A549 (cell line): ENCODE data around the gene HDDC3. TPM values are rescaled to one million over a fixed set of nuclear protein-coding genes. Genes with fewer than 3 reads are reported as not detected.

Experiments
- ATAC-seq, 2 experiments: fragments of 200-7000 bp in 1 of 2; fragments of >200 bp in 1 of 2; cut with Nextera tagmentation in 1 of 2; cut with Tn5 transposase in 1 of 2; 3 replicates each; pipeline versions ENCODE4 v1.8.0 to v1.9.1; 2018 to 2020; ENCODE audit warnings: mild to moderate bottlenecking in 1 of 2, moderate library complexity in 1 of 2
- CTCF ChIA-PET: fragments of 300-600 bp; sonication (Branson Sonifier 250); formaldehyde crosslinking; extraction: SDS; loops from one replicate; lab custom pipeline; 2021; ENCODE audit warnings: antibody characterized with exemption, inconsistent platforms; lab: Yijun Ruan, JAX
- POLR2A ChIA-PET: fragments of 350-600 bp; formaldehyde crosslinking; extraction: SDS; loops from one replicate; lab custom pipeline; 2021; ENCODE audit warnings: antibody characterized with exemption, inconsistent platforms; lab: Yijun Ruan, JAX
- DNase-seq, 2 experiments: peaks; one replicate each; pipeline versions ENCODE4 v3.0.0 to v3.0.0-alpha.2; 2011 to 2016; ENCODE audit warnings: low read depth in 1 of 2, low spot score in 1 of 2
- FAIRE-seq: peaks from 2 replicates; lab custom pipeline; 2011; peaks lifted over from hg19 to GRCh38; lab: Jason Lieb, UNC
- H3K27ac ChIP-seq, 2 experiments: fragments of >200 bp; sonication (Bioruptor Twin); formaldehyde crosslinking; 3 replicates each; pipeline ENCODE4 v1.5.1; 2016 to 2017
- H3K4me1 ChIP-seq: fragments of >200 bp; sonication (Bioruptor Twin); formaldehyde crosslinking; 3 replicates; pipeline ENCODE4 v1.6.1; 2016
- H3K4me2 ChIP-seq: fragments of >200 bp; sonication (Bioruptor Twin); formaldehyde crosslinking; 3 replicates; pipeline ENCODE4 v1.6.1; 2016
- H3K4me3 ChIP-seq: fragments of >200 bp; sonication (Bioruptor Twin); formaldehyde crosslinking; 3 replicates; pipeline ENCODE4 v1.5.1; 2016
- H3K9me3 ChIP-seq: fragments of >200 bp; sonication (Bioruptor Twin); formaldehyde crosslinking; 3 replicates; pipeline ENCODE4 v1.6.1; 2016
- CHD4 ChIP-seq: fragments of 200-600 bp; sonication (generic); IDR thresholded peaks from 2 replicates; pipeline ENCODE4 v1.6.1; 2016; ENCODE audit warnings: antibody characterized with exemption, mild to moderate bottlenecking, borderline replicate concordance
- E2F6 ChIP-seq: IDR thresholded peaks from 2 replicates; pipeline ENCODE4 v1.6.1; 2012; ENCODE audit warnings: low read depth, borderline replicate concordance
- EHMT2 ChIP-seq: fragments of 200-600 bp; sonication (generic); IDR thresholded peaks from 2 replicates; pipeline ENCODE4 v1.6.1; 2016; ENCODE audit warnings: antibody characterized with exemption, low read depth, mild to moderate bottlenecking, moderate library complexity
- ESRRA ChIP-seq: fragments of 150-350 bp; IDR thresholded peaks from 2 replicates; pipeline ENCODE4 v1.6.1; 2014; ENCODE audit warnings: mild to moderate bottlenecking, low read length, borderline replicate concordance
- FOSB ChIP-seq: fragments of 250-450 bp; sonication (Bioruptor Pico); IDR thresholded peaks from 2 replicates; pipeline ENCODE4 v1.5.0; 2020; ENCODE audit warnings: mild to moderate bottlenecking, moderate library complexity
- GATA3 ChIP-seq: IDR thresholded peaks from 2 replicates; pipeline ENCODE4 v1.6.1; 2012; ENCODE audit warnings: borderline replicate concordance
- HDAC2 ChIP-seq: fragments of 200-600 bp; sonication (generic); IDR thresholded peaks from 2 replicates; pipeline ENCODE4 v1.6.1; 2016
- HMGXB4 ChIP-seq: fragments of 250-450 bp; sonication (Bioruptor Pico); IDR thresholded peaks from 2 replicates; pipeline ENCODE4 v1.5.0; 2021; ENCODE audit warnings: mild to moderate bottlenecking, moderate library complexity, borderline replicate concordance
- HOXB13 ChIP-seq: fragments of 250-450 bp; sonication (Bioruptor Pico); IDR thresholded peaks from 2 replicates; pipeline ENCODE4 v1.5.0; 2020; ENCODE audit warnings: low read depth, mild to moderate bottlenecking, moderate library complexity
- HOXB5 ChIP-seq: fragments of 250-450 bp; sonication (Bioruptor Pico); IDR thresholded peaks from 2 replicates; pipeline ENCODE4 v1.5.0; 2020; ENCODE audit warnings: mild to moderate bottlenecking, moderate library complexity
- JUN ChIP-seq, 2 experiments: fragments of >200 bp; sonication (Bioruptor Twin); formaldehyde crosslinking; IDR thresholded peaks; 2 replicates in 1 of 2; 3 replicates in 1 of 2; pipeline ENCODE4 v1.6.1; 2016 to 2017
- KDM1A ChIP-seq: fragments of 200-600 bp; sonication (generic); IDR thresholded peaks from 2 replicates; pipeline ENCODE4 v1.6.1; 2016; ENCODE audit warnings: low read depth, mild to moderate bottlenecking
- KDM5A ChIP-seq: fragments of 200-600 bp; sonication (generic); IDR thresholded peaks from 2 replicates; pipeline ENCODE4 v1.6.1; 2016; ENCODE audit warnings: antibody characterized with exemption, mild to moderate bottlenecking
- MAZ ChIP-seq: fragments of 150-350 bp; IDR thresholded peaks from 2 replicates; pipeline ENCODE4 v1.6.1; 2014; ENCODE audit warnings: antibody characterized with exemption, low read depth, low read length, borderline replicate concordance
- MYC ChIP-seq: IDR thresholded peaks from 2 replicates; pipeline ENCODE4 v1.6.1; 2012; ENCODE audit warnings: mild to moderate bottlenecking, inconsistent platforms, low read length, improper control_type of control experiment, borderline replicate concordance
- NFE2L2 ChIP-seq: fragments of 150-350 bp; conservative IDR thresholded peaks from 2 replicates; pipeline ENCODE4 v1.6.1; 2014; ENCODE audit warnings: low read length
- NPAS2 ChIP-seq: fragments of 250-450 bp; sonication (Bioruptor Pico); IDR thresholded peaks from 2 replicates; pipeline ENCODE4 v1.8.0; 2022; ENCODE audit warnings: mild to moderate bottlenecking, moderate library complexity, borderline replicate concordance
- NR3C1 ChIP-seq: fragments of >200 bp; sonication (Bioruptor Twin); formaldehyde crosslinking; IDR thresholded peaks from 3 replicates; pipeline ENCODE4 v1.6.1; 2017
- PBX3 ChIP-seq: IDR thresholded peaks from 2 replicates; pipeline ENCODE4 v1.6.1; 2012
- POLR2AphosphoS2 ChIP-seq: conservative IDR thresholded peaks from 2 replicates; pipeline ENCODE4 v1.6.1; 2012; ENCODE audit warnings: low read length, improper control_type of control experiment, inconsistent platforms
- RAD21 ChIP-seq, 2 experiments: fragments of >200 bp in 1 of 2; sonication (Bioruptor Twin) in 1 of 2; formaldehyde crosslinking in 1 of 2; IDR thresholded peaks in 1 of 2; conservative IDR thresholded peaks in 1 of 2; 2 replicates in 1 of 2; 3 replicates in 1 of 2; pipeline ENCODE4 v1.6.1; 2012 to 2018; ENCODE audit warnings: inconsistent platforms in 1 of 2
- RARB ChIP-seq: fragments of 250-450 bp; sonication (Bioruptor Pico); IDR thresholded peaks from 2 replicates; pipeline ENCODE4 v1.8.0; 2021; ENCODE audit warnings: mild to moderate bottlenecking, moderate library complexity
- RCOR1 ChIP-seq: fragments of 150-350 bp; IDR thresholded peaks from 2 replicates; pipeline ENCODE4 v1.6.1; 2014; ENCODE audit warnings: antibody characterized with exemption, low read length, low read depth
- SMC3 ChIP-seq: fragments of >200 bp; sonication (Bioruptor Twin); formaldehyde crosslinking; IDR thresholded peaks from 3 replicates; pipeline ENCODE4 v1.6.1; 2018; ENCODE audit warnings: inconsistent platforms
- SREBF2 ChIP-seq: fragments of 450-650 bp; IDR thresholded peaks from 2 replicates; pipeline ENCODE4 v1.6.1; 2014; ENCODE audit warnings: mild to moderate bottlenecking, moderate library complexity
- USF2 ChIP-seq: fragments of 450-650 bp; IDR thresholded peaks from 2 replicates; pipeline ENCODE4 v1.6.1; 2014; ENCODE audit warnings: antibody characterized with exemption
- ZC3H11A ChIP-seq: fragments of 450-650 bp; IDR thresholded peaks from 2 replicates; pipeline ENCODE4 v1.6.1; 2014; ENCODE audit warnings: antibody characterized with exemption, mild to moderate bottlenecking
- ZFP36 ChIP-seq: fragments of 450-650 bp; IDR thresholded peaks from 2 replicates; pipeline ENCODE4 v1.6.1; 2014; ENCODE audit warnings: borderline replicate concordance; ENCODE audit not compliant: partially characterized antibody
- ZSCAN20 ChIP-seq: fragments of 250-450 bp; sonication (Bioruptor Pico); IDR thresholded peaks from 2 replicates; pipeline ENCODE4 v1.8.0; 2022; ENCODE audit warnings: mild to moderate bottlenecking, moderate library complexity
- WGBS: methylation state at CpG from one replicate; pipeline ENCODE4 v1.1.6; 2017; ENCODE audit errors: missing lambda C conversion rate; 5-methylcytosine and 5-hydroxymethylcytosine counted together
- polyA plus RNA-seq, 4 experiments: library from polyadenylated mRNA; depleted of rRNA in 3 of 4; stranded (reverse); fragments of >200 nt; fragmentation: RNase III in 1 of 4; extraction: RNeasy Plus Mini Kit Qiagen cat#74134 plus additional on column Dnase treatment in 1 of 4; gene quantifications; 2 replicates in 3 of 4; 3 replicates in 1 of 4; pipeline ENCODE4 v1.2.3, GENCODE V29; 2011 to 2017

HDDC3 gene
- polyA plus RNA-seq, 2 of the 4 experiments (the other 2 are of a cell fraction) = 26.1 to 31.9 TPM

GRCh38 chr15:90905306-90906180 is 26.8 kb downstream of the HDDC3 start:
- H3K27ac ChIP-seq = no peak overlapping the region
- ChIA-PET CTCF (interaction anchor here (0.9 to 16.8 kb wide), 12 partner anchors 9 to 367 kb away, joined by 3 to 326 read pairs (median 3); partner anchors contain the start of genes FES, HDDC3 and UNC45A), POLR2A (no interaction called here)
- no peak for ATAC-seq
- no peak for DNase-seq
- peaks cover 14% of the 10 kb centered on the region for H3K4me1 ChIP-seq
- FAIRE-seq = no peak
- WGBS = 96% methylated on average over 28 of the region's 28 CpGs
- no peaks in the 10 kb centered on the region for H3K9me3 ChIP-seq
- H3K4me2 ChIP-seq = no peak overlapping the region
- TF ChIP-seq FOSB (CRISPR knock-in tag) (no peak), ZSCAN20 (CRISPR knock-in tag) (no peak), ESRRA (no peak), RAD21 (conservative IDR thresholded peaks at IDR 0.05 in 1 of 2, IDR thresholded peaks at IDR 0.05 in 1 of 2) (no peak), NPAS2 (CRISPR knock-in tag) (no peak), KDM5A (no peak), RARB (CRISPR knock-in tag) (no peak), POLR2AphosphoS2 (no peak), NFE2L2 (no peak), RCOR1 (no peak), USF2 (no peak), EHMT2 (no peak), ZFP36 (no peak), SREBF2 (no peak)
- H3K4me3 ChIP-seq = no peak overlapping the region

- POLR2A ChIA-PET = no interaction called here
- Histone ChIP-seq H3K4me3 (no peak overlapping the region), H3K4me1 (peaks cover 14% of the 10 kb centered on the region), H3K27ac (no peak overlapping the region), H3K4me2 (no peak overlapping the region), H3K9me3 (no peaks in the 10 kb centered on the region)
- no peak for DNase-seq
- no peak for TF ChIP-seq ZC3H11A
- no peak for TF ChIP-seq CHD4
- no peak for TF ChIP-seq HOXB5 (CRISPR knock-in tag)
- TF ChIP-seq GATA3 = no peak
- no peak for TF ChIP-seq HOXB13
- TF ChIP-seq NR3C1 = no peak
- TF ChIP-seq RCOR1 = no peak
- no peak for TF ChIP-seq HDAC2
- no peak for TF ChIP-seq MAZ
- no peak for TF ChIP-seq SMC3
- no peak for TF ChIP-seq KDM1A
- no peak for TF ChIP-seq E2F6
- no peak for TF ChIP-seq USF2
- TF ChIP-seq MYC = no peak
- TF ChIP-seq ZFP36 = no peak
- no peak for TF ChIP-seq JUN (IDR thresholded peaks at IDR 0.05)
- no peak for TF ChIP-seq HMGXB4 (CRISPR knock-in tag)
- no peak for TF ChIP-seq PBX3
- 93% methylated on average over 9 of the region's 9 CpGs for WGBS
- CTCF ChIA-PET = interaction anchor here (0.9 to 16.8 kb wide), 11 partner anchors 8 to 368 kb away, joined by 3 to 326 read pairs (median 7); partner anchors contain the start of genes FES, HDDC3 and UNC45A
- FAIRE-seq = no peak
- ATAC-seq = no peak
These were observed 27.6 kb downstream of the HDDC3 start for GRCh38 chr15:90904746-90905145.
